Upper lobe of right lung (tissue), 1 donor: ENCODE measurements around the gene EDIL3. TPM values are rescaled to one million over a fixed set of nuclear protein-coding genes. Genes with fewer than 3 reads are reported as not detected.

ENCODE experiments used
- ATAC-seq: fragments of 200-7000 bp; cut with Tn5 transposase; one replicate; pipeline ENCODE4 v1.9.1; 2020; ENCODE audit warnings: mild to moderate bottlenecking, moderate library complexity
- DNase-seq: peaks from one replicate; pipeline ENCODE4 v3.0.0-alpha.2; 2020
- H3K27ac ChIP-seq: fragments of 200-600 bp; one replicate; pipeline ENCODE4 v1.8.0; 2022
- H3K27me3 ChIP-seq: fragments of 200-600 bp; one replicate; pipeline ENCODE4 v1.8.0; 2022; ENCODE audit warnings: mild to moderate bottlenecking
- H3K36me3 ChIP-seq: fragments of 200-600 bp; one replicate; pipeline ENCODE4 v1.8.0; 2022
- H3K4me1 ChIP-seq: fragments of 200-600 bp; one replicate; pipeline ENCODE4 v1.8.0; 2022
- H3K4me3 ChIP-seq: fragments of 200-600 bp; one replicate; pipeline ENCODE4 v1.8.0; 2022; ENCODE audit warnings: mild to moderate bottlenecking
- H3K9me3 ChIP-seq: fragments of 200-600 bp; one replicate; pipeline ENCODE4 v1.8.0; 2022
- intact Hi-C: fragments of 100-400 bp; cut with DNase I; formaldehyde crosslinking; loops from one replicate; pipeline ENCODE4 v1.11.0; 2022
- long read RNA-seq: library from polyadenylated mRNA; unstranded; transcript quantifications from one replicate; pipeline ENCODE4 v2.0.0, GENCODE V29; 2021
- total RNA-seq: library from RNA; stranded (reverse); fragmentation: NEBNext Ultra II Directional; extraction: Animal tissue kit (Norgen Biotek cat#: 25700); gene quantifications from one replicate; pipeline ENCODE4 v1.2.1, GENCODE V29; 2021
- TF ChIP-seq, protein P1 (sequence below): fragments of 200-600 bp; IDR thresholded peaks from one replicate; pipeline ENCODE4 v1.8.0; 2022; ENCODE audit warnings: antibody characterized with exemption
- donor health status: DM: no; HTN: yes; CAD: no; lungs with severe emphysema.

The EDIL3 gene, protein sequence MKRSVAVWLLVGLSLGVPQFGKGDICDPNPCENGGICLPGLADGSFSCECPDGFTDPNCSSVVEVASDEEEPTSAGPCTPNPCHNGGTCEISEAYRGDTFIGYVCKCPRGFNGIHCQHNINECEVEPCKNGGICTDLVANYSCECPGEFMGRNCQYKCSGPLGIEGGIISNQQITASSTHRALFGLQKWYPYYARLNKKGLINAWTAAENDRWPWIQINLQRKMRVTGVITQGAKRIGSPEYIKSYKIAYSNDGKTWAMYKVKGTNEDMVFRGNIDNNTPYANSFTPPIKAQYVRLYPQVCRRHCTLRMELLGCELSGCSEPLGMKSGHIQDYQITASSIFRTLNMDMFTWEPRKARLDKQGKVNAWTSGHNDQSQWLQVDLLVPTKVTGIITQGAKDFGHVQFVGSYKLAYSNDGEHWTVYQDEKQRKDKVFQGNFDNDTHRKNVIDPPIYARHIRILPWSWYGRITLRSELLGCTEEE
- total RNA-seq, result 42.4 TPM
- long read RNA-seq, full-length matches to known transcripts, result 37 of 45 reads
- long read RNA-seq, partial matches to known transcripts, result 3 of 45 reads
- long read RNA-seq, other reads (novel, unspliced or antisense), result 5 of 45 reads

DNA sequence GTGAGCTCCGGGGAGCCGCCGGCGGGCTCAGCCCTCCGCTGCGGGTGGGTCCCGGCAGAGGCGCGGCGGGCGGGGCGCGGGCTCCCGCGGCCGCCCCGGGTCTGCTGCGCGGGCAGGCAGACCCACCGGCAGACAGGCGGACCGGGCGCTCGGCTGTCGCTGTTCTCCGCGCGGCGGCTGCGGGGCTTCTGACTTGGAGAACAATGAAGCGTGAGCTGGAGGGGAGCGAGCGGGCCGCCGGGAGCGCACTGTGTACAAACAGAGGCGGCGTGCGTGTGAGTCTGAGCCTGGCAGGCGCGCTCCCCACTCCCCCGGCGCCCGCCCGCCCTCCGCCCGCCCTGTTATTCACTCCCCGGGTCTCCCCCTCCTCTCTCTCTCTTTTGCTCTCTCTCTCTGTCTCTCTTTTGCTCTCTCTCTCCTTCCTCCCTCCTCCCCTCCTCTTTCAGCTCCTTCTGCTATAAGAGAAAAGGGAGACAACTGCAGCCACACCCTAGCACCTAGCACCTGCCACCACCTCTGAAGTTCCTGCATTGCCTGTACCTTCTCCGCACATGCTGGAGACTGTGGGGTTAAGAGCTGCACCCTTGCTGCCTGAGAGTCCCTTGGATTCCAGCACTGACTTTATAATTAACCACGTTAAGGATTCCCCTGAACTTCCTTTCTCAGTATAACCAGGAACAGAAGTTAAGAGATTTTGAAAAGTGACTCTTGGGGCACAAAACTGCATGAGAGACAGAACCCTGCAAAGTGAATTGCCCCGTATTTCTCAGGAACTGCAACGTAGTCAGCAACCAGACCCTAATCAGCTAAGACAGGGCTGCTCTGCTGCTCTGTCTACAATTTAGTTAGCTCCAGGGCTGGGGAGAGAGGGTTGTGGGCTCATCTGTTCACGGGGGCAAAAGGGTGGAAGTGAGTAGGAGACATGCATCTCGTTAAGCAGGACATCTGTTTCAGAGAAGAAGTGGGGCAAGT is at the start of gene EDIL3:
Gene EDIL3, minus strand, starts transcription at position 277 of the 972 bp plus-strand sequence. CDS start 506 bp downstream, outside the sequence.
- Histone ChIP-seq H3K4me1 (no peaks in the 10 kb centered on the region), H3K36me3 (no peaks in the 10 kb centered on the region), H3K27me3 (peaks cover 16% of the 10 kb centered on the region), H3K9me3 (no peaks in the 10 kb centered on the region), H3K27ac (peak within 1 kb of the TSS; percentile 60), H3K4me3 (peak within 1 kb of the TSS; percentile 57)
- TF ChIP-seq, protein P1, sequence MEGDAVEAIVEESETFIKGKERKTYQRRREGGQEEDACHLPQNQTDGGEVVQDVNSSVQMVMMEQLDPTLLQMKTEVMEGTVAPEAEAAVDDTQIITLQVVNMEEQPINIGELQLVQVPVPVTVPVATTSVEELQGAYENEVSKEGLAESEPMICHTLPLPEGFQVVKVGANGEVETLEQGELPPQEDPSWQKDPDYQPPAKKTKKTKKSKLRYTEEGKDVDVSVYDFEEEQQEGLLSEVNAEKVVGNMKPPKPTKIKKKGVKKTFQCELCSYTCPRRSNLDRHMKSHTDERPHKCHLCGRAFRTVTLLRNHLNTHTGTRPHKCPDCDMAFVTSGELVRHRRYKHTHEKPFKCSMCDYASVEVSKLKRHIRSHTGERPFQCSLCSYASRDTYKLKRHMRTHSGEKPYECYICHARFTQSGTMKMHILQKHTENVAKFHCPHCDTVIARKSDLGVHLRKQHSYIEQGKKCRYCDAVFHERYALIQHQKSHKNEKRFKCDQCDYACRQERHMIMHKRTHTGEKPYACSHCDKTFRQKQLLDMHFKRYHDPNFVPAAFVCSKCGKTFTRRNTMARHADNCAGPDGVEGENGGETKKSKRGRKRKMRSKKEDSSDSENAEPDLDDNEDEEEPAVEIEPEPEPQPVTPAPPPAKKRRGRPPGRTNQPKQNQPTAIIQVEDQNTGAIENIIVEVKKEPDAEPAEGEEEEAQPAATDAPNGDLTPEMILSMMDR, result no peak
- ATAC-seq (peak; percentile 52), DNase-seq (no peak)
- intact Hi-C loops, result no loop called here

DNA sequence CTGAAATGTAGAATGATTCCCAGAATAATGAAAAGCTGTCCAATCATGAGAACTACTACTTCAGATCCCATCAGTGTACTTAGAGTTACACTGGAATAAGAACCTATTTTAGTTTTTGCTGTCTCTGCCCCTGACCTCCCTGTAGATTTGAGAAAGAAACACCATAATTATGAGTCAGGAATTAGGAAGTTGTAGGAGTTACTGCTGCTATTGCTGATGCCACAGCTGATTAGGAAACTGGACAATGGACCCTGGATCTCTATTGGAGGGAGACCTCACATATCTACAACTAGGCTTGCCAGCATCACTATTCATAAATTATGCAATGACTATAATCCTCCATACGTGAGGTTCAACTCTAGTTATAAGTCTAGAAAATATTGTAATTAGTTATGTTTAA is 48.8 kb upstream of the EDIL3 start:
- Histone ChIP-seq H3K9me3 (no peaks in the 10 kb centered on the region), H3K27ac (no peak overlapping the region), H3K4me1 (no peaks in the 10 kb centered on the region), H3K4me3 (no peak overlapping the region), H3K27me3 (no peaks in the 10 kb centered on the region), H3K36me3 (no peaks in the 10 kb centered on the region)
- no peak for ATAC-seq
- TF ChIP-seq, protein P1, result no peak
- DNase-seq, result no peak
- intact Hi-C loops, result no loop called here

DNA sequence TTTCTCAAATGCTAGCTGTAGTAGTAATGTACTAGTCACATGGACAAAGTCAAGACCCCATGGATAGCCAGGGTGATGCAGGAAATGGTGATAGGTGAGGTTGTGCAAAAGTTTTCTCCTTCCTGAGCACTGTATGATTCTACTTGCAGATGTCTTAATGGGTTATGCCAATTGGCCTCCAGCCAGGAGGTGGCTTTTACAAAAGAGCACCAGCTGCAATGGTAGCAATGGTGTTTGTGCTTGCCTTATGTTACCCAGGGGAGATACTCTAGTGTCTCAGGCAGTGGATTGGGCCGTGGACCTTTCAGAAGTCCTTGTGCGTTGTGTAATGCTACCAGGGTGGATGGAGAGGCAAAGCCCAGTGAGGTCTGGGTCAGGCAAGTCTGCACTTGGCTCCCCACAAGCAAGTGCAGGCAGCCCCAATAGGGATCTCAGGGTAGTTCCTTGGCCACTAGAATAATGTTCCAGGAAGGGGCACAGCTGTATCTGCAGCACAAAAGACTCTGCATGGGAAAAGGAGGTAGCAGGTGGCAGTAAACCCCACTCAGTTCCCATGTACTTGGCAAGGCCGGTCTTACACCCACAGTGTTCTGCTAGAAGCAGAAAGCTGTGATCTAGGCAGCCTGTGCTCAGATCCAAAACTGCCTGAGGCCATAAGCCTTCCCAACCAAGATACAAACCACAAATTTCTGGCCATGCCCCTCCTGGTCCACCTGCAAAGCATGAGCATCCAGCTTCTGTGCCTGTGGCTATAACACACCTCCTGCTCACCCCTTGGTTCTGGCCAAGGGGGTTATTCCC is 46.4 kb upstream of the EDIL3 start:
- no peaks in the 10 kb centered on the region for H3K9me3 ChIP-seq
- TF ChIP-seq, protein P1, result no peak
- H3K27ac ChIP-seq, result no peak overlapping the region
- ATAC-seq (no peak), DNase-seq (no peak)
- H3K4me1 ChIP-seq, result no peaks in the 10 kb centered on the region
- H3K27me3 ChIP-seq, result no peaks in the 10 kb centered on the region
- intact Hi-C loops, result no loop called here
- no peaks in the 10 kb centered on the region for H3K36me3 ChIP-seq
- H3K4me3 ChIP-seq, result no peak overlapping the region

DNA sequence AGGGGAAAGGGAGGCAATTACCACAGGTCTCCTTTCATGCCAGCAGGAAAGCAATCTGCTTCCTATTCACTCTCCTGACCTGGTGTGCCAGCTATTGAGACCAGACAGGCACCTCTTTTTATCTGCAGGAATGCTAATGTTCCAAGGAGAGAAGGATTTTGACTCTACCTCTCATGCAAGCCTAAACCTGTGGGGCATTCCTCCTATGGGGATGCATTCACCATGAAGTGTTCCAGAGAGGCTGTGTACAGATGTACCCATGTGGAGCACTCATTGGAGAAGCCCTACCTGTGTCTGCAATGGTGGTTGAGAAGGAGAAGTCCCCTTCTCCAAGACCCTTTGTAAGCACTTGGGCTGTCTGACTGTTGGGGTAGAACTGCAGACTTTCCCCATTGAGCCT is 45.4 kb upstream of the EDIL3 start:
- no peak for ATAC-seq
- no peak overlapping the region for H3K4me3 ChIP-seq
- H3K9me3 ChIP-seq, result no peaks in the 10 kb centered on the region
- no peak overlapping the region for H3K27ac ChIP-seq
- TF ChIP-seq, protein P1, result no peak
- H3K36me3 ChIP-seq, result no peaks in the 10 kb centered on the region
- no peak for DNase-seq
- no peaks in the 10 kb centered on the region for H3K4me1 ChIP-seq
- H3K27me3 ChIP-seq, result no peaks in the 10 kb centered on the region
- intact Hi-C loops, result no loop called here

DNA sequence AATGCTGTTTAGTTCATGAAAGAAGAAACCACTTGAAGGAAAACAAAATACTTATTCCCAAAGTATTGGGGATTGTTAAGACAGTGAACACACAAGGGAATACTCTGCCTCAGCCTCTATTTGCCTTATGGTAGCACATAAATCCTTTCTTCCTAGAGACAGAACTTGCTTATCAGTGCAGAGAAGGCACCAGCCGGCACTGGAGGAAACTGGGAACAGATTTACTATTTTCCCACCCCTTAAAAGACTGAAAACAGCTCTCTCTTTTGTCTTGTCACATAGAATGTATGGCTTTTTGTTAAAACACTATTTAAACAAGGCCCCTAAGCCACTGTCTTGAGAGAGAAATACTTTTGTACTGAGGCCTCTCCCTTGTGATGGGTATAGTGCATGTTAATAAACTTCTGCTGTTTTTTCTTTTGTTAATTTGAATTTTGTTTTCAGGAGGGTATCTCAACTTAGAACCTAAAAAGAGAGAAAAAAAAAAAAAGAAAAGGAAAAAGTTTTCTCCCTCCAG is 40.7 kb upstream of the EDIL3 start:
- H3K4me1 ChIP-seq, result no peaks in the 10 kb centered on the region
- H3K4me3 ChIP-seq, result no peak overlapping the region
- ATAC-seq (no peak), DNase-seq (no peak)
- TF ChIP-seq, protein P1, result no peak
- no peak overlapping the region for H3K27ac ChIP-seq
- H3K27me3 ChIP-seq, result no peaks in the 10 kb centered on the region
- H3K9me3 ChIP-seq, result no peaks in the 10 kb centered on the region
- intact Hi-C loops, result no loop called here
- H3K36me3 ChIP-seq, result no peaks in the 10 kb centered on the region
